Raji (cell line): ENCODE measurements around the gene CLEC4F.

Experiments
- POLR2A ChIP-seq: IDR thresholded peaks from 2 replicates; pipeline ENCODE4 v1.6.1; 2011; ENCODE audit warnings: low read depth, low read length, control low read depth; ENCODE audit not compliant: insufficient read depth

CLEC4F gene

GRCh38 chr2:70806013-70806412, 14.4 kb downstream of the CLEC4F start:
- no peak for TF ChIP-seq POLR2A

- TF ChIP-seq POLR2A: no peak
These were observed 18.7 kb downstream of the CLEC4F start for GRCh38 chr2:70801607-70802263.

- no peak for TF ChIP-seq POLR2A
These were observed 20.7 kb downstream of the CLEC4F start for GRCh38 chr2:70799706-70800105.

- TF ChIP-seq POLR2A: no peak
These were observed 22.9 kb downstream of the CLEC4F start for GRCh38 chr2:70797506-70797905.

- no peak for TF ChIP-seq POLR2A
These were observed 24.1 kb downstream of the CLEC4F start for GRCh38 chr2:70796262-70796661.

- no peak for TF ChIP-seq POLR2A
These were observed 25.0 kb downstream of the CLEC4F start for GRCh38 chr2:70795164-70795995.

- TF ChIP-seq POLR2A: no peak
These were observed 26.9 kb downstream of the CLEC4F start for GRCh38 chr2:70793450-70793849.

- TF ChIP-seq POLR2A: no peak
These were observed 30.1 kb downstream of the CLEC4F start, which contains the start of gene FIGLA for GRCh38 chr2:70790136-70790828. TSS of gene FIGLA (minus strand) at chr2:70790643. CDS start at chr2:70790638, 5 bp downstream.

- TF ChIP-seq POLR2A: no peak
These were observed 30.9 kb downstream of the CLEC4F start for GRCh38 chr2:70789304-70790135.

- TF ChIP-seq POLR2A: no peak
These were observed 35.1 kb downstream of the CLEC4F start for GRCh38 chr2:70785137-70785911.

GRCh38 chr2:70784320-70784719, 36.1 kb downstream of the CLEC4F start:
- TF ChIP-seq POLR2A: no peak

- TF ChIP-seq POLR2A: no peak
These were observed 40.4 kb downstream of the CLEC4F start for GRCh38 chr2:70779911-70780545.

GRCh38 chr2:70779491-70779890, 40.9 kb downstream of the CLEC4F start:
- no peak for TF ChIP-seq POLR2A

GRCh38 chr2:70778676-70779075, 41.7 kb downstream of the CLEC4F start:
- no peak for TF ChIP-seq POLR2A
